Keratinocyte (primary cell): Measurements from ENCODE around the gene C12orf60.

ENCODE experiments used
- EZH2 ChIP-seq: IDR thresholded peaks from one replicate; pipeline ENCODE4 v1.6.1; 2012; ENCODE audit warnings: inconsistent platforms, mild to moderate bottlenecking, low read length, moderate library complexity
- TF ChIP-seq, protein P1 (sequence below), 3 experiments: IDR thresholded peaks in 1 of 3; conservative IDR thresholded peaks in 1 of 3; optimal IDR thresholded peaks in 1 of 3; 2 replicates in 2 of 3; 3 replicates in 1 of 3; pipeline versions ENCODE3 to v1.5.1; 2011; ENCODE audit warnings: low read length in 3 of 3, mild to moderate bottlenecking in 3 of 3, moderate library complexity in 2 of 3, control low read depth in 1 of 3, inconsistent platforms in 1 of 3; ENCODE audit not compliant: insufficient read depth in 2 of 3; ENCODE audit errors: extremely low read depth in 1 of 3

GRCh38 chr12:14777271-14777670 lies 26.2 kb upstream of the C12orf60 start:
- TF ChIP-seq, protein P1, sequence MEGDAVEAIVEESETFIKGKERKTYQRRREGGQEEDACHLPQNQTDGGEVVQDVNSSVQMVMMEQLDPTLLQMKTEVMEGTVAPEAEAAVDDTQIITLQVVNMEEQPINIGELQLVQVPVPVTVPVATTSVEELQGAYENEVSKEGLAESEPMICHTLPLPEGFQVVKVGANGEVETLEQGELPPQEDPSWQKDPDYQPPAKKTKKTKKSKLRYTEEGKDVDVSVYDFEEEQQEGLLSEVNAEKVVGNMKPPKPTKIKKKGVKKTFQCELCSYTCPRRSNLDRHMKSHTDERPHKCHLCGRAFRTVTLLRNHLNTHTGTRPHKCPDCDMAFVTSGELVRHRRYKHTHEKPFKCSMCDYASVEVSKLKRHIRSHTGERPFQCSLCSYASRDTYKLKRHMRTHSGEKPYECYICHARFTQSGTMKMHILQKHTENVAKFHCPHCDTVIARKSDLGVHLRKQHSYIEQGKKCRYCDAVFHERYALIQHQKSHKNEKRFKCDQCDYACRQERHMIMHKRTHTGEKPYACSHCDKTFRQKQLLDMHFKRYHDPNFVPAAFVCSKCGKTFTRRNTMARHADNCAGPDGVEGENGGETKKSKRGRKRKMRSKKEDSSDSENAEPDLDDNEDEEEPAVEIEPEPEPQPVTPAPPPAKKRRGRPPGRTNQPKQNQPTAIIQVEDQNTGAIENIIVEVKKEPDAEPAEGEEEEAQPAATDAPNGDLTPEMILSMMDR (optimal IDR thresholded peaks at IDR 0.05 in 1 of 3, IDR thresholded peaks at IDR 0.05 in 1 of 3, conservative IDR thresholded peaks at IDR 0.05 in 1 of 3; ENCODE audit: extremely low read depth in 1 of 3, insufficient read depth in 2 of 3, low read length in 3 of 3), result no peak
- no peak for TF ChIP-seq EZH2
